ENCODE measurements around the gene AHNAK. TPM values are rescaled to one million over a fixed set of nuclear protein-coding genes. Genes with fewer than 3 reads are reported as not detected.
"Not testable (repeated sequence)": the region's sequence is repeated elsewhere in the genome, so short reads cannot be mapped to it uniquely, and the experiment has no call there.

The AHNAK gene
- total RNA-seq, 2 donors from 2014 or later = 168 to 241 TPM

DNA sequence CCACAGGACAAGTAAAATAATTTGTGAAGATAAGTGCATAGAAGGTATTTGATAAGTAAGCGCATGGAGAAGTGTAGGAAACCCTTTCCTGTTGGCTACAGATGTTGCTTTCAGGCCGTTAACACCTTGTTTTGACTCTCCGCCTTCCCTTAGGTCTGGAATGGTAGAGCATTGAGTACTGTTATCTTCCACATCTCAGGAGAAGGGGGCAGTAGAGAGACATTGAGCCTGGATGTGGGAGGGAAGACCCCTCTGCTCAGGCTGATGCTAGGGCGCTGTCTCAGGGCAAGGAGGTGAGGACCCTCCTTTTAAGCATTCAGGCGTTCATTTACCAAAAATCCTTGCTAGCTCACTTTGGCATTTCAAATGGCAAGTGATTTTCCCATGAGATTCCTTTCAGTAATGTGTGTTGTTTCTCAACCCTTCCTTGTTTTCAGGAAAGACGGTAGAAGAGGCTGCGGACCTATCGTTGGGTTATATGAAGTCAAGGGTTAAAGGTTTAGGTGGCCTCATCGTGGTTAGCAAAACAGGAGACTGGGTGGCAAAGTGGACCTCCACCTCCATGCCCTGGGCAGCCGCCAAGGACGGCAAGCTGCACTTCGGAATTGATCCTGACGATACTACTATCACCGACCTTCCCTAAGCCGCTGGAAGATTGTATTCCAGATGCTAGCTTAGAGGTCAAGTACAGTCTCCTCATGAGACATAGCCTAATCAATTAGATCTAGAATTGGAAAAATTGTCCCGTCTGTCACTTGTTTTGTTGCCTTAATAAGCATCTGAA is 154.8 kb downstream of the AHNAK start:
- 80% methylated on average over 16 of the region's 16 CpGs for WGBS, 2 donors
- Histone ChIP-seq H3K9me3 (no peaks in the 10 kb centered on the region), H3K4me1 (peaks cover 6% of the 10 kb centered on the region), H3K27me3 (no peaks in the 10 kb centered on the region), H3K27ac (no peak overlapping the region), H3K4me3 (no peak overlapping the region), H3K36me3 (replicated peaks in 1 of 2; ENCODE audit: insufficient read depth in 1 of 2, low read depth in 2 of 2) (no peaks in the 10 kb centered on the region)
- intact Hi-C loops (cut with DNase I) = no loop called here
- TF ChIP-seq POLR2A (IDR thresholded peaks at IDR 0.05) = no peak
- TF ChIP-seq, protein P1, sequence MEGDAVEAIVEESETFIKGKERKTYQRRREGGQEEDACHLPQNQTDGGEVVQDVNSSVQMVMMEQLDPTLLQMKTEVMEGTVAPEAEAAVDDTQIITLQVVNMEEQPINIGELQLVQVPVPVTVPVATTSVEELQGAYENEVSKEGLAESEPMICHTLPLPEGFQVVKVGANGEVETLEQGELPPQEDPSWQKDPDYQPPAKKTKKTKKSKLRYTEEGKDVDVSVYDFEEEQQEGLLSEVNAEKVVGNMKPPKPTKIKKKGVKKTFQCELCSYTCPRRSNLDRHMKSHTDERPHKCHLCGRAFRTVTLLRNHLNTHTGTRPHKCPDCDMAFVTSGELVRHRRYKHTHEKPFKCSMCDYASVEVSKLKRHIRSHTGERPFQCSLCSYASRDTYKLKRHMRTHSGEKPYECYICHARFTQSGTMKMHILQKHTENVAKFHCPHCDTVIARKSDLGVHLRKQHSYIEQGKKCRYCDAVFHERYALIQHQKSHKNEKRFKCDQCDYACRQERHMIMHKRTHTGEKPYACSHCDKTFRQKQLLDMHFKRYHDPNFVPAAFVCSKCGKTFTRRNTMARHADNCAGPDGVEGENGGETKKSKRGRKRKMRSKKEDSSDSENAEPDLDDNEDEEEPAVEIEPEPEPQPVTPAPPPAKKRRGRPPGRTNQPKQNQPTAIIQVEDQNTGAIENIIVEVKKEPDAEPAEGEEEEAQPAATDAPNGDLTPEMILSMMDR (IDR thresholded peaks at IDR 0.05) = no peak
- ATAC-seq = no peak
- DNase-seq = no peak

DNA sequence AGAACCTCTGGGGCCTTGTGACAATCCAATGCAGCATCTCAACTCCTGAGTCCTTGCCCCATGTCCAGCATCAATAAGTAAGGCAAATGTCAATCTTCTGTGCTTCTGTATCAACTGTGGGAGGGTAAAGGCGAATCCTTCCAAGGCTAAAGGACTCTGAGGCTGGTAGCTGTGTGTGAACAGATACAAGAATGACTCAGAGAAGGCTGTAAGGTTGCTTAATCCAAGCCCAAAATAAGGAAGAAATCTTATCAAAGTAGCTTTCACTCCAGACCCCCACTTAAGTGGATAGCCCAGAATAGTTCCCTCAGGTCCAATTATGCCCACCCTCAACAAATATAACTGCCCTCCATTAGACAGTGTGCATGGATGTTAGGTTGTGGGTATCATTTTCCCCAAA is 155.9 kb downstream of the AHNAK start:
- 71 to 88% methylated on average over 1 of the region's 1 CpG for WGBS, 2 donors
- DNase-seq (no peak), ATAC-seq (no peak)
- no peaks in the 10 kb centered on the region for H3K9me3 ChIP-seq
- peaks cover 6% of the 10 kb centered on the region for H3K4me1 ChIP-seq
- TF ChIP-seq POLR2A (IDR thresholded peaks at IDR 0.05) = no peak
- TF ChIP-seq, protein P1 (IDR thresholded peaks at IDR 0.05) = no peak
- intact Hi-C loops (cut with DNase I) = no loop called here
- H3K36me3 ChIP-seq (replicated peaks in 1 of 2; ENCODE audit: insufficient read depth in 1 of 2, low read depth in 2 of 2) = no peaks in the 10 kb centered on the region
- no peaks in the 10 kb centered on the region for H3K27me3 ChIP-seq
- H3K27ac ChIP-seq = no peak overlapping the region
- H3K4me3 ChIP-seq = no peak overlapping the region

DNA sequence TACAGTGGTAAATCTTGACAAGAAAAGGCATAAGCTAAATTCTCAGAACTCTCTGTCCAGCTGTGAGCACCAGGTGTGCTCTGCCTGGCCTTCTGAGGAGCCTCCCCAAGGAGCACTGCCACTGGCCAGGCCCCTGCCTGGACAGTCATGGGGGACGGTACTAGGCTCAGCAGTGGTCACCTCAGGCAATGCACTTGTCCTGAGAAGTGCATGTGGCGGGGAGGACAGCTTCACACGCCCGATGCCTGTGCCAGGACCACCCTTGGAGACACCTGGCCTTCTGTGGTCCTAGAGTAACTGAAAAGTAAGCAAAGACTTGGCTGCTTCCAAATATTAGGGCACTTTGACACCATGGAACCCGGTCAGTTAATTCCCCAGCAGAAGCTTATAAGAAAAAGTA is 156.4 kb downstream of the AHNAK start:
- H3K9me3 ChIP-seq = no peaks in the 10 kb centered on the region
- intact Hi-C loops (cut with DNase I) = no loop called here
- no peaks in the 10 kb centered on the region for H3K36me3 ChIP-seq (replicated peaks in 1 of 2; ENCODE audit: insufficient read depth in 1 of 2, low read depth in 2 of 2)
- H3K27ac ChIP-seq = no peak overlapping the region
- no peak for TF ChIP-seq POLR2A (IDR thresholded peaks at IDR 0.05)
- TF ChIP-seq, protein P1 (IDR thresholded peaks at IDR 0.05) = no peak
- no peak overlapping the region for H3K4me3 ChIP-seq
- no peak for DNase-seq
- peaks cover 3% of the 10 kb centered on the region for H3K4me1 ChIP-seq
- ATAC-seq = no peak
- H3K27me3 ChIP-seq = no peaks in the 10 kb centered on the region
- 75 to 80% methylated on average over 5 of the region's 5 CpGs for WGBS, 2 donors

DNA sequence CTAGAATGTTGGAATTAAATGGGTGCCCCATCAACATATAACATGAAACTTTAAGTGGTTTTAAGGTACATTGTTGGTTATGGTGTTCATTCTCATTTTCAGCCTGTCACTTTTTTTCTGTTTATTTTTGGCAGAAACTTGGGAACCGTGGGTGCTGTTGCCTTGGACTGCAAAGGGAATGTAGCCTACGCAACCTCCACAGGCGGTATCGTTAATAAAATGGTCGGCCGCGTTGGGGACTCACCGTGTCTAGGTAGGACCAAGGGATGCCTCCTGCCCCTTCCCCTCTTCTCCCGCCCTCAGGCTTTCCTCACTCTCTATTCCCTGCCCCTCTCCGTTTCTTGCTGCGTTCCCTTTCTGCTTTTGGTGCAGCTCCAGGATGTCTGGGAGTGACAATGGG is 157.6 kb downstream of the AHNAK start:
- H3K36me3 ChIP-seq (replicated peaks in 1 of 2; ENCODE audit: insufficient read depth in 1 of 2, low read depth in 2 of 2) = no peaks in the 10 kb centered on the region
- H3K4me1 ChIP-seq = peaks cover 3% of the 10 kb centered on the region
- no peaks in the 10 kb centered on the region for H3K9me3 ChIP-seq
- no peak overlapping the region for H3K4me3 ChIP-seq
- DNase-seq = no peak
- no peak overlapping the region for H3K27ac ChIP-seq
- no peaks in the 10 kb centered on the region for H3K27me3 ChIP-seq
- TF ChIP-seq, protein P1 (IDR thresholded peaks at IDR 0.05) = no peak
- TF ChIP-seq POLR2A (IDR thresholded peaks at IDR 0.05) = no peak
- intact Hi-C loops (cut with DNase I) = no loop called here
- no peak for ATAC-seq
- WGBS, 2 donors = 86 to 90% methylated on average over 11 of the region's 11 CpGs

DNA sequence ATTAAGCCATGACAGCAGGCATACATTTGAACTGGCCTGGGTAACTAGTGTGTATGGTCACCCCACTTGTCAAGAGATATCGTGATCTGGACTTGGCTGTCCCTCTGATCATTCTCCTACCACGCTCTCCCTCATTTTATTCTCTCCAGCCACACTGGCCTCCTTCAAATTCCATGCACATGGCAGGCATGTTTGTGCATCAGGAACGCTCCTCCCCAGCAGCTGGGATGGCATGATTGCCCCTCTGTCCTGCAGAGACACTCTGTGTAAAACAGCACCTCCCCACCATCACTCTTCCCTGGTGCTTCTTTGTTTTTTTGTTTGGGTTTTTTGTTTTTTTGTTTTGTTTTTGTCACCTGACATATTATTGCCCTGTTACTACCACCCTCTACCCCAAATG is 159.2 kb downstream of the AHNAK start:
- intact Hi-C loops (cut with DNase I) = no loop called here
- ATAC-seq = no peak
- TF ChIP-seq, protein P1 (IDR thresholded peaks at IDR 0.05) = no peak
- no peak for TF ChIP-seq POLR2A (IDR thresholded peaks at IDR 0.05)
- Histone ChIP-seq H3K4me1 (peaks cover 9% of the 10 kb centered on the region), H3K27ac (no peak overlapping the region), H3K4me3 (no peak overlapping the region), H3K27me3 (no peaks in the 10 kb centered on the region), H3K36me3 (replicated peaks in 1 of 2; ENCODE audit: insufficient read depth in 1 of 2, low read depth in 2 of 2) (no peaks in the 10 kb centered on the region), H3K9me3 (no peaks in the 10 kb centered on the region)
- WGBS, 2 donors = 86 to 92% methylated on average over 3 of the region's 3 CpGs
- no peak for DNase-seq

DNA sequence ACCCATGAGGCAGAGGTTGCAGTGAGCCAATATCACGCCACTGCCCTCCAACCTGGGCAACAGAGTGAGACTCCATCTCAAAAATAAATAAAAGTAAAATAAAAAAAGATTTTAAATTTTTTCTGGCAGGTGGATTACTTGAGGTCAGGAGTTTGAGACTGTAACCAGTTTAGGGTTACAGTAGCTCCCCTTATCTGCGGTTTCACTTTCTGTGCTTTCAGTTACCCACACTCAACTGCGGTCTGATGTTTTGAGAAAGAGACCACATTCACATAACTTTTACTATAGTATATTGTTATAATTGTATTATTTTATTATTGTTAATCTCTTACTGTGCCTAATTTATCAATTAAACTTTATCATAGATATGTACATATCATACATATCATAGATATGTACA is 160.5 kb downstream of the AHNAK start:
- peaks cover 18% of the 10 kb centered on the region for H3K4me1 ChIP-seq
- DNase-seq; ATAC-seq; H3K36me3 ChIP-seq (replicated peaks in 1 of 2; ENCODE audit: insufficient read depth in 1 of 2, low read depth in 2 of 2); H3K9me3 ChIP-seq; H3K27ac ChIP-seq; H3K27me3 ChIP-seq; intact Hi-C loops (cut with DNase I); H3K4me3 ChIP-seq: not testable (repeated sequence)
- 90 to 91% methylated on average over 3 of the region's 3 CpGs for WGBS, 2 donors
